CD4-positive, alpha-beta memory T cell (primary cell): ENCODE results near the gene GUCY1B1. TPM values are rescaled to one million over a fixed set of nuclear protein-coding genes. Genes with fewer than 3 reads are reported as not detected.

Experiments
- CTCF ChIA-PET: fragments of 350-600 bp; sonication (Branson Sonifier 250); formaldehyde crosslinking; loops from one replicate; lab custom pipeline; 2021; ENCODE audit warnings: inconsistent platforms; ENCODE audit not compliant: partially characterized antibody; lab: Charles Lee
- POLR2A ChIA-PET: fragments of 350-600 bp; sonication (Branson Sonifier 250); formaldehyde crosslinking; loops from one replicate; lab custom pipeline; 2021; ENCODE audit not compliant: partially characterized antibody; lab: Charles Lee
- DNase-seq, 5 donors: peaks; one replicate each; pipeline versions ENCODE4 v3.0.0 to v3.0.0-alpha.2; 2020 to 2022; ENCODE audit warnings: mixed read lengths in 1 of 5
- H3K27ac ChIP-seq: one replicate; pipeline ENCODE4 v1.7.0; 2013; ENCODE audit warnings: low read depth, low read length
- H3K27me3 ChIP-seq: 2 replicates; pipeline ENCODE4 v1.7.0; 2013; ENCODE audit warnings: mild to moderate bottlenecking, low read length, moderate library complexity; ENCODE audit not compliant: insufficient read depth
- H3K36me3 ChIP-seq: 2 replicates; pipeline ENCODE4 v1.7.0; 2013; ENCODE audit warnings: mild to moderate bottlenecking, low read length, moderate library complexity; ENCODE audit not compliant: insufficient read depth
- H3K4me1 ChIP-seq: 2 replicates; pipeline ENCODE4 v1.7.0; 2013; ENCODE audit warnings: mild to moderate bottlenecking, low read length, moderate library complexity; ENCODE audit not compliant: insufficient read depth
- H3K4me3 ChIP-seq, 2 donors: one replicate each; pipeline ENCODE4 v1.7.0; 2013; ENCODE audit warnings: low read length in 2 of 2, mild to moderate bottlenecking in 1 of 2
- H3K9me3 ChIP-seq, 2 donors: one replicate each; pipeline ENCODE4 v1.7.0; 2013; ENCODE audit warnings: low read length in 2 of 2, control low read depth in 1 of 2; ENCODE audit not compliant: control insufficient read depth in 1 of 2
- H3K27ac Mint-ChIP-seq, 7 donors: one replicate each; pipeline ENCODE4 v1.8.0; 2020 to 2021; ENCODE audit warnings: mixed read lengths in 7 of 7, mild to moderate bottlenecking in 6 of 7, inconsistent platforms in 3 of 7, moderate library complexity in 3 of 7
- H3K27me3 Mint-ChIP-seq, 2 donors: one replicate each; pipeline ENCODE4 v1.8.0; 2020 to 2021; ENCODE audit warnings: mixed read lengths in 2 of 2
- H3K36me3 Mint-ChIP-seq, 2 donors: one replicate each; pipeline ENCODE4 v1.8.0; 2020 to 2021; ENCODE audit warnings: mixed read lengths in 2 of 2, inconsistent platforms in 1 of 2, mild to moderate bottlenecking in 1 of 2
- H3K4me1 Mint-ChIP-seq, 4 donors: one replicate each; pipeline ENCODE4 v1.8.0; 2020 to 2021; ENCODE audit warnings: mixed read lengths in 4 of 4, mild to moderate bottlenecking in 1 of 4
- H3K4me3 Mint-ChIP-seq, 8 donors: one replicate each; pipeline ENCODE4 v1.8.0; 2020 to 2021; ENCODE audit warnings: mixed read lengths in 8 of 8, mild to moderate bottlenecking in 7 of 8, moderate library complexity in 6 of 8, inconsistent platforms in 3 of 8
- H3K9me3 Mint-ChIP-seq, 8 donors: one replicate each; pipeline ENCODE4 v1.8.0; 2020 to 2021; ENCODE audit warnings: mixed read lengths in 8 of 8, mild to moderate bottlenecking in 5 of 8, inconsistent platforms in 3 of 8, moderate library complexity in 1 of 8
- intact Hi-C: fragments of 100-400 bp; cut with micrococcal nuclease; formaldehyde crosslinking; loops from one replicate; pipeline ENCODE4 v1.15.1; 2023
- polyA plus RNA-seq, 2 donors: library from polyadenylated mRNA; unstranded; fragments of 300-500 nt; fragmentation: Illumina TruSeq; gene quantifications; one replicate each; pipeline ENCODE4 v1.2.3, GENCODE V29; 2021
- total RNA-seq, 2 experiments: library from RNA; stranded (reverse); gene quantifications; one replicate each; pipeline ENCODE4 v1.2.3, GENCODE V29; 2021

The GUCY1B1 gene
- total and polyA plus RNA-seq, 4 experiments from 2014 or later, result not detected

GRCh38 chr4:155724731-155725130 lies 34.1 kb upstream of the GUCY1B1 start:
- ChIA-PET POLR2A (no interaction called here), CTCF (no interaction called here)
- no peaks in the 10 kb centered on the region for H3K4me1 Mint-ChIP-seq
- H3K4me3 ChIP-seq, result no peak overlapping the region
- H3K9me3 Mint-ChIP-seq, result peaks cover 0 to 2% (median 0%) of the 10 kb centered on the region in 8 donors
- DNase-seq, result no peak
- no peaks in the 10 kb centered on the region for H3K4me1 ChIP-seq
- H3K36me3 ChIP-seq, result no peaks in the 10 kb centered on the region
- intact Hi-C loops, result no loop called here
- peaks cover 3% of the 10 kb centered on the region in 2 donors for H3K27me3 Mint-ChIP-seq
- no peak overlapping the region for H3K27ac ChIP-seq
- H3K9me3 ChIP-seq, result no peaks in the 10 kb centered on the region
- H3K36me3 Mint-ChIP-seq, result no peaks in the 10 kb centered on the region
- no peak overlapping the region for H3K4me3 Mint-ChIP-seq
- H3K27me3 ChIP-seq, result no peaks in the 10 kb centered on the region
- H3K27ac Mint-ChIP-seq, result no peak overlapping the region

DNA sequence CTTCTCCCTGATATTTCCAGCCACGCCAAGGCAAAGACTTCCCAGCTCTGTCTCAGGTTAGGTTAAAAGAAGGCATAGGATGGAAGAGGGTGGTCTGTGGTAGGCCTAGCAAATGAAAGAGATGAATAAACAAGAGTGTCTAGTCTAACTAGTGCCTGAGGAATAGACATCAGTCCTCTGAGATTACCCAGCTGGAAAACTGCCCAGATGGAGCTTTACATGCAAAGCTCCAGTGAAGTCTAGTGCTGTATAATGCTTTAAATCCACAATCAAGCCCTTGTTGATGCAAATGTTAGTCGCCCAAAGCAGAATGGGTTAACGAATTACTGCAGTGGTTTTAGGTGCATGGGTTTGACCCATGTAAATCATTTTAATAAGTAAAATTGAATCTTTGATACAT lies 24.8 kb upstream of the GUCY1B1 start:
- CTCF ChIA-PET, result no interaction called here
- Mint-ChIP-seq H3K4me1 (no peaks in the 10 kb centered on the region), H3K4me3 (no peak overlapping the region), H3K27ac (no peak overlapping the region), H3K9me3 (peaks cover 0 to 3% (median 0%) of the 10 kb centered on the region in 8 donors), H3K27me3 (peaks cover 0 to 2% of the 10 kb centered on the region in 2 donors), H3K36me3 (no peaks in the 10 kb centered on the region)
- H3K36me3 ChIP-seq, result no peaks in the 10 kb centered on the region
- intact Hi-C loops, result no loop called here
- H3K4me1 ChIP-seq, result no peaks in the 10 kb centered on the region
- no peak for DNase-seq
- H3K9me3 ChIP-seq, result no peaks in the 10 kb centered on the region
- H3K27me3 ChIP-seq, result no peaks in the 10 kb centered on the region
- no peak overlapping the region for H3K4me3 ChIP-seq
- POLR2A ChIA-PET, result no interaction called here
- no peak overlapping the region for H3K27ac ChIP-seq

DNA sequence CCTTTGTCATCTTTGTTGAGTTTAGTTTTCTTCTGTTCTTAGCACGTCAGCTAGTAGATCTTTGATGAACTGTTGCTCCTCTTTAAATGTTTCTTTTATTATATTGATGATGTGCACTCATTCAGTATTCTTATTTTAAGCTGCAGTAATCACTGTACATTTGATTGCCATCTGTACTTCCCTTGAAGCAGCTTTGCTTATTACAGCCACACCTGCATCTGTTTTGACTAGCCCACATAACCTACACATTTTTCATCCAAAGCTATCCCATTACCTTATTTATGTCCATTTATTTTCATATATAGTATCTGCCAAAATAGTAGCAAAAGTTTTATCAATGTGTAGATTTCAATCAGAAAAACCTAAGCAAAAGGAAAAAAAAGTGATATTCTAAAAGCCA lies 23.9 kb upstream of the GUCY1B1 start:
- Mint-ChIP-seq H3K27ac (no peak overlapping the region), H3K4me1 (no peaks in the 10 kb centered on the region), H3K4me3 (no peak overlapping the region), H3K9me3 (peaks cover 0 to 3% (median 0%) of the 10 kb centered on the region in 8 donors), H3K27me3 (peaks cover 0 to 2% of the 10 kb centered on the region in 2 donors), H3K36me3 (no peaks in the 10 kb centered on the region)
- no peaks in the 10 kb centered on the region for H3K36me3 ChIP-seq
- H3K4me1 ChIP-seq, result no peaks in the 10 kb centered on the region
- ChIA-PET CTCF (no interaction called here), POLR2A (no interaction called here)
- no peak for DNase-seq
- intact Hi-C loops, result no loop called here
- no peak overlapping the region for H3K27ac ChIP-seq
- no peaks in the 10 kb centered on the region for H3K27me3 ChIP-seq
- no peaks in the 10 kb centered on the region for H3K9me3 ChIP-seq
- H3K4me3 ChIP-seq, result no peak overlapping the region

DNA sequence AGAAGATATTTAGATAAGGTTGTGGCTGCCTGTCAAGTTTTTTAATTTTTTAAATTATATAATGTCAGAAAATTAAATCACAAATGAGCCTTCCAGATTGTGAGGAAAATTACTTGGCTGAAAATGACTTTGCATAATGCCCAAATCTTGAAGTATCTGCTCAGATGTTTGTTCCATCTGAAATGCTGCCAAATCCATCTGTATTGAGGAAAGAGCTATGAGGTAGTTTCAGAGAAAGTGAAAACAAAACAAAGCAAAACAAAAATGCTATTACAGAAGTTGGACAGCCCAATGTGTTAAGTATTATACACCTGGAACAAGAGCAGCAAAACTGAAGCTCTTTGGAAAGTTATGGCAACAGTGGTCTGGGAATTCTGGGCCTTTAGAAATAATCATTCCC lies 23.3 kb upstream of the GUCY1B1 start:
- H3K27me3 Mint-ChIP-seq, result peaks cover 0 to 2% of the 10 kb centered on the region in 2 donors
- POLR2A ChIA-PET, result no interaction called here
- DNase-seq, result no peak
- no peaks in the 10 kb centered on the region for H3K36me3 Mint-ChIP-seq
- H3K4me1 Mint-ChIP-seq, result no peaks in the 10 kb centered on the region
- Histone ChIP-seq H3K4me3 (no peak overlapping the region), H3K27ac (no peak overlapping the region), H3K9me3 (no peaks in the 10 kb centered on the region), H3K4me1 (no peaks in the 10 kb centered on the region), H3K27me3 (no peaks in the 10 kb centered on the region), H3K36me3 (no peaks in the 10 kb centered on the region)
- CTCF ChIA-PET, result no interaction called here
- no peak overlapping the region for H3K27ac Mint-ChIP-seq
- peaks cover 0 to 3% (median 0%) of the 10 kb centered on the region in 8 donors for H3K9me3 Mint-ChIP-seq
- intact Hi-C loops, result no loop called here
- no peak overlapping the region for H3K4me3 Mint-ChIP-seq

- H3K36me3 ChIP-seq, result no peaks in the 10 kb centered on the region
- no peaks in the 10 kb centered on the region for H3K9me3 ChIP-seq
- H3K27ac Mint-ChIP-seq, result no peak overlapping the region
- H3K4me3 Mint-ChIP-seq, result no peak overlapping the region
- POLR2A ChIA-PET, result no interaction called here
- no peak for DNase-seq
- CTCF ChIA-PET, result no interaction called here
- H3K4me3 ChIP-seq, result no peak overlapping the region
- intact Hi-C loops, result no loop called here
- no peaks in the 10 kb centered on the region for H3K4me1 ChIP-seq
- H3K27me3 ChIP-seq, result no peaks in the 10 kb centered on the region
- H3K4me1 Mint-ChIP-seq, result no peaks in the 10 kb centered on the region
- peaks cover 0 to 1% of the 10 kb centered on the region in 2 donors for H3K27me3 Mint-ChIP-seq
- no peak overlapping the region for H3K27ac ChIP-seq
- no peaks in the 10 kb centered on the region for H3K36me3 Mint-ChIP-seq
- peaks cover 0 to 3% (median 0%) of the 10 kb centered on the region in 8 donors for H3K9me3 Mint-ChIP-seq
These were observed 20.3 kb upstream of the GUCY1B1 start for GRCh38 chr4:155738548-155738947.

DNA sequence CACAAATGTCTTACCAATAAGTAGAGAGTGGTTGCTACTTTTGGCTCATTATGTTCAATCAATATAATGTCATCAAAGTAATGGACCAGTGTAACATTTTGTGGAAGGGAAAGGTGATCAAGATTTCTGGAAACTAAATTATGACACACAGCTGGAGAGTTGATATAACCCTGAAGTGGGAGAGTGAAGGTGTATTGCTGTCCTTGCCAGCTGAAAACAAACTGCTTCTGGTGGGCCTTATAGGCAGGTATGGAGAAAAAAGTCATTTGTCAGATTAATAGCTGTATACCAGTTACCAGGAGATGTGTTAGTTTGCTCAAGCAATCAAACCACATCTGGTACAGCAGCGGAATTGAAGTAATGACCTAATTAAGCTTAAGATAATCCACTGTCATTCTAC lies 17.3 kb upstream of the GUCY1B1 start:
- Histone ChIP-seq H3K27ac (no peak overlapping the region), H3K36me3 (no peaks in the 10 kb centered on the region), H3K27me3 (no peaks in the 10 kb centered on the region), H3K4me1 (no peaks in the 10 kb centered on the region), H3K9me3 (no peaks in the 10 kb centered on the region), H3K4me3 (no peak overlapping the region)
- CTCF ChIA-PET, result no interaction called here
- DNase-seq, result no peak
- Mint-ChIP-seq H3K27ac (no peak overlapping the region), H3K36me3 (no peaks in the 10 kb centered on the region), H3K4me1 (no peaks in the 10 kb centered on the region), H3K9me3 (peaks cover 0 to 3% (median 0%) of the 10 kb centered on the region in 8 donors), H3K4me3 (no peak overlapping the region), H3K27me3 (peaks cover 0 to 3% of the 10 kb centered on the region in 2 donors)
- POLR2A ChIA-PET, result no interaction called here
- intact Hi-C loops, result no loop called here

DNA sequence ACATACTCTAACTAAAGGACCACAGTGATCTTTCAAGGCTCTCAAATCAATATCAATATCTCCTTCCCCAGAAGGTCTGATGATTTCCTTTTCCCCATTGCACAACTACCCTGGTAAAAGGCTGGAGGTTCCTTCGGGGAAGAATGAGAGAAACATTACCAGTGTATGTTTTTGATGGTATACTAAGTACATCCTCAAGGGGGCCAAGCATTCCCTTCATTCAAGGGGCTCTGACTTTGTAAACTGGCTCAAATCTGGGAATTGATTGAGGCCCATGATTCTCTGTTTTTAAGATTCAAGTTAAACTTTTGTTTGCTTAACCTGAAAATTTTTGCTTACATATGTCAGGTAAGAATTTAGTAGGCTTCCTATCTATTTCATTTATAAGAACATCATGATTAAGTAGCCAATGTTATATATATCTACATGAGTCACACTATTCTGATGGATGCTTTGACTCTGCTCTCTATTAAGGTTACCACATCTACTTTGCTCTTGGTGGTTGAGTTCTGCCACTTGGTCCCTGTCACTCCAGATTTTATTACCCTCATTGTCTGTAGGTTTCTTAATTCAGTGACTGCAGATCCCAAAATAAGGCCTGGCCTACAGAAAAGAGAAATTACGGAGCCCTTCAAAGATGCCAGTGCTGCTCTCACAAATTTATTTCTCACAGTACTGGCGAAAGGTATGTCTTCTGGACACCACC lies 16.4 kb upstream of the GUCY1B1 start:
- Histone ChIP-seq H3K4me3 (no peak overlapping the region), H3K9me3 (no peaks in the 10 kb centered on the region), H3K4me1 (no peaks in the 10 kb centered on the region), H3K27ac (no peak overlapping the region), H3K36me3 (no peaks in the 10 kb centered on the region), H3K27me3 (no peaks in the 10 kb centered on the region)
- ChIA-PET POLR2A (no interaction called here), CTCF (no interaction called here)
- H3K27me3 Mint-ChIP-seq, result peaks cover 0 to 3% of the 10 kb centered on the region in 2 donors
- intact Hi-C loops, result no loop called here
- H3K27ac Mint-ChIP-seq, result no peak overlapping the region
- H3K4me3 Mint-ChIP-seq, result no peak overlapping the region
- H3K4me1 Mint-ChIP-seq, result no peaks in the 10 kb centered on the region
- no peak for DNase-seq
- no peaks in the 10 kb centered on the region for H3K36me3 Mint-ChIP-seq
- peaks cover 0 to 3% (median 0%) of the 10 kb centered on the region in 8 donors for H3K9me3 Mint-ChIP-seq
